GM23248 (cell line): Measurements from ENCODE around the gene TMEM107.

Experiments used
- EZH2 ChIP-seq: fragments of 200-600 bp; sonication (generic); IDR thresholded peaks from 2 replicates; pipeline ENCODE4 v1.6.1; 2018; ENCODE audit warnings: antibody characterized with exemption, mild to moderate bottlenecking; ENCODE audit not compliant: insufficient read depth, poor library complexity, severe bottlenecking
- EZH2phosphoT487 ChIP-seq: fragments of 200-600 bp; sonication (generic); IDR thresholded peaks from 2 replicates; pipeline ENCODE4 v1.6.1; 2018; ENCODE audit warnings: antibody characterized with exemption, moderate library complexity, mild to moderate bottlenecking, low read depth; ENCODE audit not compliant: insufficient read depth

- TF ChIP-seq EZH2 (no peak), EZH2phosphoT487 (no peak)
Observed at GRCh38 chr17:8224891-8225812, 49.0 kb upstream of the TMEM107 start.
